Omental fat pad (tissue), 4 donors: ENCODE measurements around the gene SLC36A4. TPM values are rescaled to one million over a fixed set of nuclear protein-coding genes. Genes with fewer than 3 reads are reported as not detected.

Experiments used
- ATAC-seq: fragments of 150-250 bp; one replicate; pipeline ENCODE4 v1.9.1; 2016; ENCODE audit warnings: mild to moderate bottlenecking, moderate library complexity; ENCODE audit not compliant: low FRiP score
- DNase-seq: peaks from one replicate; pipeline ENCODE4 v3.0.0-alpha.2; 2019; ENCODE audit warnings: low spot score
- total RNA-seq, 4 donors: library from RNA; depleted of rRNA; stranded (reverse); fragments of >200 nt; gene quantifications; one replicate each; pipeline ENCODE4 v1.1.0, GENCODE V29; 2016
- TF ChIP-seq, protein P1 (sequence below), 3 donors: fragments of 450-650 bp; IDR thresholded peaks; one replicate each; pipeline ENCODE4 v1.5.1; 2016 to 2017; ENCODE audit warnings: antibody characterized with exemption in 3 of 3, mild to moderate bottlenecking in 3 of 3, moderate library complexity in 2 of 3

Gene SLC36A4
- total RNA-seq, 4 donors from 2014 or later, result 19.0 to 35.7 (median 23.0) TPM

DNA sequence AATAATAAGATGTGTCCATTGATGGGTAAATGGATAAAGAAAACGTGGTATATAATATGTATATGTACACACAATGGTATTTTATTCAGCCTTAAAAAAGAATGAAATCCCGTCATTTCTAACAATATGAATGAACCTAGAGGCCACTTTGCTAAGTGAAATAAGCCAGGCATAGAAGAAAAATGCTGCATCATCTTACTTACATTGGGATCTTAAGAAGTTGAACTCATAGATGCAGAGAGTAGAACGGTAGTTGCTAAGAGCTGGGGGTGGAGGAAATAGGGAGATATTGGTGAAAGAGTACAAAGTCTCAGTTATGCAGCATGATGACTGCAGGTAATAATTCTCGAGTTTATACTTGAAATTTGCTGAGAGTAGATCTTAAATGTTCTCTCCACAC is 14.3 kb upstream of the SLC36A4 start:
- DNase-seq (no peak), ATAC-seq (no peak)
- TF ChIP-seq, protein P1, sequence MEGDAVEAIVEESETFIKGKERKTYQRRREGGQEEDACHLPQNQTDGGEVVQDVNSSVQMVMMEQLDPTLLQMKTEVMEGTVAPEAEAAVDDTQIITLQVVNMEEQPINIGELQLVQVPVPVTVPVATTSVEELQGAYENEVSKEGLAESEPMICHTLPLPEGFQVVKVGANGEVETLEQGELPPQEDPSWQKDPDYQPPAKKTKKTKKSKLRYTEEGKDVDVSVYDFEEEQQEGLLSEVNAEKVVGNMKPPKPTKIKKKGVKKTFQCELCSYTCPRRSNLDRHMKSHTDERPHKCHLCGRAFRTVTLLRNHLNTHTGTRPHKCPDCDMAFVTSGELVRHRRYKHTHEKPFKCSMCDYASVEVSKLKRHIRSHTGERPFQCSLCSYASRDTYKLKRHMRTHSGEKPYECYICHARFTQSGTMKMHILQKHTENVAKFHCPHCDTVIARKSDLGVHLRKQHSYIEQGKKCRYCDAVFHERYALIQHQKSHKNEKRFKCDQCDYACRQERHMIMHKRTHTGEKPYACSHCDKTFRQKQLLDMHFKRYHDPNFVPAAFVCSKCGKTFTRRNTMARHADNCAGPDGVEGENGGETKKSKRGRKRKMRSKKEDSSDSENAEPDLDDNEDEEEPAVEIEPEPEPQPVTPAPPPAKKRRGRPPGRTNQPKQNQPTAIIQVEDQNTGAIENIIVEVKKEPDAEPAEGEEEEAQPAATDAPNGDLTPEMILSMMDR (IDR thresholded peaks at IDR 0.05), result no peak

DNA sequence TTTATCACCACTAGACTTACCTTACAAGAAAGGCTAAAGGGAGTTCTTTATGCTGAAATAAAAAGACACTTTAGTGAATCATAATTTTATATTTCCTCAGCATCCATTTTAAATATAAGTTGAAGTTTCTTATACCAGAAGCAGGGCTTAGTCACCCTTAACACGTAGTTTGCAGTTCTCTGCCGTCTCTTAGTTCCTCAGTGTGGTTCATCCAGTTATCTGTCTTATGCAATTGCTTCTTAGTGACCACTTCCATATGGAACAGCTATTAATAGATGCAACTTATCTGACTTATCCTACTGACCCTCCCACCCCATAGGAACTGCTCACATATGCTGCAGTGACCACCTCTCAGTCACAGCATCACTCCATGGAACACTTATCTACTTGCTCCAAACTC is 11.7 kb upstream of the SLC36A4 start:
- ATAC-seq (no peak), DNase-seq (no peak)
- TF ChIP-seq, protein P1 (IDR thresholded peaks at IDR 0.05), result no peak

DNA sequence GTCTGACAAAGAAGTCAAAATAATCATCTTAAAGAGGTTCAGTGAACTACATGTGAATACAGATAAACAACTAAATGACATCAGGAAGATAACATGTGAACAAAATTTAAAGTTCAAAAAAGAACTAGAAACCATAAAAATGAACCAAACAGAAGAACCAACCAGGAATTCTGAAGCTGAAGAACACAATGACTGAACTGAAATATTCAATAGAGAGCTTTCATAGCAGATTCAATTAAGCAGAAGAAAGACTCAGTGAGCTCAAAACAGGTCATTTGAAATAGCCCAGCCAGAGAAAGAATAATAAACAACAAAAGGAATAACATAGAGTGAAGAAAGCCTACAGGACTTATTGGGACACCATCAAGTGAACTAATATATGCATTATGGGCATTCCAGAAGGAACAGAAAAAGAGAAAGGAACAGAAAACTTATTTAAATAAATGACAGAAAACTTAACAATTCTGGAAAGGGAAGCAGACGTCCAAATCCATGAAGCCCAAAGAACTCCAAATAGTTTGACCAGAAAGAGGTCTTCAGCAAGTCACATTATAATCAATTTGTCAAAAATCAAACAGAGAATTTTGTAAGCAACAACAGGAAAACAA is 11.0 kb upstream of the SLC36A4 start:
- TF ChIP-seq, protein P1 (IDR thresholded peaks at IDR 0.05), result no peak
- no peak for ATAC-seq
- DNase-seq, result no peak

DNA sequence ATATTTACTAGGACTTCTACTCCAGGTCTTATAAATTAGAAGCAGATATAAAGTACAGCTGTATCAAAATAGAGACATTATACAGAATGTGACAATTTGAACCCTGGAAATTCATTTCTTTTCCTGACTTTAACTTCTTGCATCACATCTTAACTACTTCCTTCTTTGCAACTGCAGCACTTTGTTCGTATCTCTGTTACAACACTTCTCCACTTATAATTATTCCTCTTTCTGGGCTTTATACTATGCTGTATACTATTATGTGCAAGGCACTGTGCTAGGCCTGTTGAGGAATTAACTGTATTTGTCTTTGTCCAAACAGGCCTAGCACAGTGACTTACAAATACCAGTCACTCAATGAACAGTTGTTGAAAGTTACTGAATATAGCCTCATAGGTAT is 1.8 kb upstream of the SLC36A4 start:
- TF ChIP-seq, protein P1 (IDR thresholded peaks at IDR 0.05), result no peak

DNA sequence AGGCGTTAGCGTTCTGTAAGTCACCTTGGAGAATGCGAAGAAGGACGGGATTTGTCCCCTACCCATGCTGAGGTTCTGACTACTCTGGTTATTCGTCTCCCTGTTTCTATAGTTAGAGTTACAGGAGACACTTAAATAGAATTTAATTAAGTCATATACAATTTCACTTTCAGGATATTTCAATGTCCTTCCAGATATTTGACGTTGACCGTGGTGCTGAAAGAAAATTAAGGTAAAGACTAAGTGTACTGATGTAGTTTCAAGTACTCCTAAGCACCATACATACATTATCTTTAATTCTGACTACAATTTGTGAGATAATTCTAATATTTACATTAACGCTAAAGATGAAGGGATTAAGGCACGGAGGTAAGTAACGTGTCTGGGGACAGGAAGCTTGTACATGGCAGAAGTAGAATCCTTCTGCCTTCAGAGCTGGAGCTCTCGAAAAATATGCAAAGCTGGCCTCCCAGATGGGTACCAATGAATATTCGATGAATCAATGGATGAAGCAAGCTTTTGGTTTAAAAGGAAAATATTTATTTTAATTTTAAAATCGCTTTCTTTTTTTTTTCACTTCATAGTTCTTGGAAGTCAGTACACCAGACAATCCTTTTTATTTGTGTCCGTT is 539 bp upstream of the SLC36A4 start:
- DNase-seq (no peak), ATAC-seq (no peak)

More for the DNA sequence above, 1.8 kb upstream of the SLC36A4 start:
- ATAC-seq (no peak), DNase-seq (no peak)

GRCh38 chr11:93196816-93197379 is 893 bp downstream of the SLC36A4 start:
- TF ChIP-seq, protein P1 (IDR thresholded peaks at IDR 0.05), result no peak
- ATAC-seq, result peak; percentile 3
- no peak for DNase-seq

More for the DNA sequence above, 539 bp upstream of the SLC36A4 start:
- TF ChIP-seq, protein P1 (IDR thresholded peaks at IDR 0.05), result no peak
